Heart right ventricle (tissue), 16 donors: ENCODE results near the gene PHC2. TPM values are rescaled to one million over a fixed set of nuclear protein-coding genes. Genes with fewer than 3 reads are reported as not detected.

Experiments used
- ATAC-seq, 8 donors: fragments of 200-7000 bp; cut with Tn5 transposase; one replicate each; pipeline ENCODE4 v1.9.1; 2020; ENCODE audit warnings: mild to moderate bottlenecking in 8 of 8, moderate library complexity in 8 of 8, moderate number of reproducible peaks in 1 of 8
- DNase-seq, 2 donors: peaks; one replicate each; pipeline ENCODE4 v3.0.0-alpha.2; 2020
- H3K27ac ChIP-seq, 10 donors: fragments of 200-600 bp; sonication (generic) in 2 of 10; one replicate each; pipeline versions ENCODE4 v1.5.0 to v1.8.0; 2020 to 2022; ENCODE audit warnings: mild to moderate bottlenecking in 3 of 10
- H3K27me3 ChIP-seq, 7 donors: fragments of 200-600 bp; one replicate each; pipeline ENCODE4 v1.8.0; 2021 to 2022; ENCODE audit warnings: mild to moderate bottlenecking in 2 of 7
- H3K36me3 ChIP-seq, 9 donors: fragments of 200-600 bp; sonication (generic) in 1 of 9; one replicate each; pipeline versions ENCODE4 v1.5.0 to v1.8.0; 2020 to 2022; ENCODE audit warnings: mild to moderate bottlenecking in 2 of 9
- H3K4me1 ChIP-seq, 9 donors: fragments of 200-600 bp; sonication (generic) in 1 of 9; one replicate each; pipeline versions ENCODE4 v1.5.0 to v1.8.0; 2020 to 2022; ENCODE audit warnings: mild to moderate bottlenecking in 4 of 9
- H3K4me3 ChIP-seq, 10 donors: fragments of 200-600 bp; sonication (generic) in 2 of 10; one replicate each; pipeline versions ENCODE4 v1.5.0 to v1.8.0; 2020 to 2022; ENCODE audit warnings: mild to moderate bottlenecking in 7 of 10, moderate library complexity in 2 of 10
- H3K9me3 ChIP-seq, 11 donors: fragments of 200-600 bp in 10 of 11; sonication (generic) in 2 of 11; one replicate each; pipeline versions ENCODE4 v1.5.0 to v1.8.0; 2013 to 2022; ENCODE audit warnings: mild to moderate bottlenecking in 2 of 11, control low read depth in 1 of 11, moderate library complexity in 1 of 11
- CTCF ChIP-seq, 9 donors: fragments of 200-600 bp; sonication (generic) in 2 of 9; IDR thresholded peaks; one replicate each; pipeline versions ENCODE4 v1.5.0 to v1.8.0; 2021 to 2022; ENCODE audit warnings: antibody characterized with exemption in 9 of 9, mild to moderate bottlenecking in 5 of 9, moderate library complexity in 1 of 9
- WGBS, 2 donors: extraction: QIAGEN DNeasy Blood & Tissue Kit; methylation state at CpG; one replicate each; pipeline ENCODE4 v1.1.7; 2013; ENCODE audit warnings: inconsistent platforms in 1 of 2; 5-methylcytosine and 5-hydroxymethylcytosine counted together
- intact Hi-C, 10 donors: fragments of 100-400 bp; cut with DNase I; formaldehyde crosslinking; loops; one replicate each; pipeline versions ENCODE4 v1.11.1 to v1.14.2; 2022
- polyA plus RNA-seq, 2 donors: library from polyadenylated mRNA; stranded (reverse); fragments of 200-250 nt; gene quantifications; one replicate each; pipeline ENCODE4 v1.2.3, GENCODE V29; 2013
- total RNA-seq, 10 donors: library from RNA; stranded (reverse); fragmentation: NEBNext Ultra II Directional in 3 of 10; extraction: Animal tissue kit (Norgen Biotek cat#: 25700) in 3 of 10; gene quantifications; one replicate each; pipeline versions ENCODE4 v1.2.1 to v1.2.4, GENCODE V29; 2021 to 2023
- donor health status: Arrhythmogenic right ventricular cardiomyopathy.
- donor health status: ischemic (EF 13 %, LVEDD 7.1; RV severe dilation, severe dysfunction).
- donor health status: healthy with polysubstance abuse.
- donor health status: DM: no; HTN: yes; CAD: no.
- donor health status: DM: no; HTN: no; CAD: no.
- donor health status: ischemic (EF 25% LVEDD 6.9; RV normal size, moderate dysfunction).
- donor health status: ischemic (EF 25% LVEDD 5.7; RV mildly dilated, moderate dysfunction).
- donor health status: healthy.
- donor health status: DM: yes; HTN: yes; CAD: no.
- donor health status: Ischemic cardiomyopathy.
- donor health status: ischemic (EF 35%, LVEDD 5.7; RV mildly dilated, moderate dysfunction).
- donor health status: nonischemic (EF 11% LVEDD 7.7; RV severe dilation, severe dysfunction).
- donor health status: DM: yes; HTN: yes; CAD: no.
- donor health status: PGD.
- donor health status: ischemic (EF 29% LVEDD 5.4; RV normal size, mild dysfunction).
- donor health status: nonischemic (EF 23%, LVEDD 6.1; RV moderate dilation, normal function).

The PHC2 gene
- total and polyA plus RNA-seq, 12 donors, result 81.2 to 136 (median 99.3) TPM

- Histone ChIP-seq H3K27me3 (no peaks in the 10 kb centered on the region), H3K9me3 (no peaks in the 10 kb centered on the region), H3K36me3 (peaks cover 3 to 34% (median 24%) of the 10 kb centered on the region in 9 donors), H3K27ac (no peak overlapping the region), H3K4me3 (no peak overlapping the region), H3K4me1 (peaks cover 0 to 17% (median 0%) of the 10 kb centered on the region in 9 donors)
- 91 to 92% methylated on average over 9 of the region's 9 CpGs for WGBS, 2 donors
- TF ChIP-seq CTCF (IDR thresholded peaks at IDR 0.05), result no peak
- intact Hi-C loops, result no loop called here
- ATAC-seq (no peak), DNase-seq (no peak)
Measured at GRCh38 chr1:33319186-33319948, 111.5 kb downstream of the PHC2 start.

- H3K36me3 ChIP-seq, result peaks cover 0 to 20% (median 10%) of the 10 kb centered on the region in 9 donors
- 60 to 73% methylated on average over 6 of the region's 6 CpGs for WGBS, 2 donors
- TF ChIP-seq CTCF (IDR thresholded peaks at IDR 0.05), result no peak
- DNase-seq, result no peak
- H3K27me3 ChIP-seq, result no peaks in the 10 kb centered on the region
- peaks cover 0 to 11% (median 0%) of the 10 kb centered on the region in 9 donors for H3K4me1 ChIP-seq
- H3K4me3 ChIP-seq, result no peak overlapping the region
- ATAC-seq, result no peak
- H3K27ac ChIP-seq, result no peak overlapping the region
- intact Hi-C loops, result no loop called here
- H3K9me3 ChIP-seq, result no peaks in the 10 kb centered on the region
Measured at GRCh38 chr1:33317946-33318345, 112.9 kb downstream of the PHC2 start.

- DNase-seq (no peak), ATAC-seq (no peak)
- Histone ChIP-seq H3K9me3 (no peaks in the 10 kb centered on the region), H3K27ac (no peak overlapping the region), H3K4me1 (peaks cover 0 to 9% (median 0%) of the 10 kb centered on the region in 9 donors), H3K36me3 (peaks cover 0 to 14% (median 4%) of the 10 kb centered on the region in 9 donors), H3K4me3 (no peak overlapping the region), H3K27me3 (no peaks in the 10 kb centered on the region)
- WGBS, 2 donors, result 54 to 78% methylated on average over 1 of the region's 1 CpG
- intact Hi-C loops, result no loop called here
- no peak for TF ChIP-seq CTCF (IDR thresholded peaks at IDR 0.05)
Measured at GRCh38 chr1:33317354-33317753, 113.5 kb downstream of the PHC2 start.

DNA sequence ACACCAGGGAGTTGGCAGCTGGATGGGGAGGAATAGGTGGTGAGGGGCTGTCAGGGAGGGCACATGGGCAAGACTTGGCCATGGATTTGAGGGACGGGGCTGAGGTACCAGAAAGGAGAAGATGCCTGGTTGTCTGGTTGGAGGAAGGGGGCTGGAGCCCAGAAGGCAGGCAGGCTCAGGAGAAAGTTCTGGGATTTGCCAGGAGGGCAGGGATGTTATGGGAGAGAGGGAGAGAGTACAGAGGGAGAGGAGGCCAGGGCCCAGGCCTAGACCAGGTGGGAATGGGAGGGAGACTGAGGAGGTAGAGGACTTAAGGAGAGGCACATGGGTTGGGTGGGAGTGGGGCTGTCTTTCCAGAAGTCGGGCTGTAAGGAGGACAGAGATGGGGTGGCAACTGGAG is 114.3 kb downstream of the PHC2 start:
- no peaks in the 10 kb centered on the region for H3K9me3 ChIP-seq
- H3K36me3 ChIP-seq, result peaks cover 0 to 7% (median 0%) of the 10 kb centered on the region in 9 donors
- peaks cover 0 to 6% (median 0%) of the 10 kb centered on the region in 9 donors for H3K4me1 ChIP-seq
- ATAC-seq, result no peak
- H3K27ac ChIP-seq, result no peak overlapping the region
- intact Hi-C loops, result no loop called here
- WGBS, 2 donors, result 82 to 91% methylated on average over 2 of the region's 2 CpGs
- no peak for TF ChIP-seq CTCF (IDR thresholded peaks at IDR 0.05)
- no peaks in the 10 kb centered on the region for H3K27me3 ChIP-seq
- H3K4me3 ChIP-seq, result no peak overlapping the region
- no peak for DNase-seq
